Measurements from ENCODE around the gene C2orf76.
"Not testable (repeated sequence)": the region's sequence is repeated elsewhere in the genome, so short reads cannot be mapped to it uniquely, and the experiment has no call there.

Gene C2orf76

GRCh38 chr2:119377294-119377992 lies 10.8 kb upstream of the C2orf76 start:
- DNase-seq: no peak

- no peak for DNase-seq
Measured at GRCh38 chr2:119376810-119377209, 10.2 kb upstream of the C2orf76 start.

- DNase-seq: not testable (repeated sequence)
Measured at GRCh38 chr2:119376406-119376805, 9.8 kb upstream of the C2orf76 start.

GRCh38 chr2:119373907-119374745 lies 7.5 kb upstream of the C2orf76 start:
- DNase-seq: not testable (repeated sequence)

- no peak for DNase-seq
Measured at GRCh38 chr2:119372778-119373568, 6.3 kb upstream of the C2orf76 start.

- no peak for DNase-seq
Measured at GRCh38 chr2:119371111-119371510, 4.5 kb upstream of the C2orf76 start.

- no peak for DNase-seq
Measured at GRCh38 chr2:119369845-119370244, 3.2 kb upstream of the C2orf76 start.

GRCh38 chr2:119367472-119368099 lies 952 bp upstream of the C2orf76 start:
- DNase-seq: peak; percentile 49

GRCh38 chr2:119366161-119366648 lies 429 bp downstream of the C2orf76 start:
- no peak for DNase-seq

GRCh38 chr2:119365436-119365835 lies 1.2 kb downstream of the C2orf76 start:
- no peak for DNase-seq

- DNase-seq: no peak
Measured at GRCh38 chr2:119364798-119365197, 1.8 kb downstream of the C2orf76 start.

GRCh38 chr2:119360423-119360966 lies 6.1 kb downstream of the C2orf76 start:
- no peak for DNase-seq

GRCh38 chr2:119359774-119360173 lies 6.9 kb downstream of the C2orf76 start:
- DNase-seq: no peak

GRCh38 chr2:119354860-119355259 lies 11.8 kb downstream of the C2orf76 start:
- no peak for DNase-seq

- no peak for DNase-seq
Measured at GRCh38 chr2:119352357-119352756, 14.3 kb downstream of the C2orf76 start.

GRCh38 chr2:119350311-119350998 lies 16.2 kb downstream of the C2orf76 start:
- no peak for DNase-seq

GRCh38 chr2:119349289-119349688 lies 17.3 kb downstream of the C2orf76 start:
- DNase-seq: no peak

GRCh38 chr2:119341684-119342083 lies 24.9 kb downstream of the C2orf76 start:
- DNase-seq: no peak

- DNase-seq: no peak
Measured at GRCh38 chr2:119339562-119339923, 27.1 kb downstream of the C2orf76 start.

GRCh38 chr2:119338826-119339561 lies 27.6 kb downstream of the C2orf76 start:
- peak; percentile 46 for DNase-seq

GRCh38 chr2:119338272-119338671 lies 28.4 kb downstream of the C2orf76 start:
- no peak for DNase-seq

All from CD4-positive, alpha-beta T cell treated with Interleukin-6 for 4 hours (primary cell).